ENCODE measurements around the gene R3HDM1.

DNA sequence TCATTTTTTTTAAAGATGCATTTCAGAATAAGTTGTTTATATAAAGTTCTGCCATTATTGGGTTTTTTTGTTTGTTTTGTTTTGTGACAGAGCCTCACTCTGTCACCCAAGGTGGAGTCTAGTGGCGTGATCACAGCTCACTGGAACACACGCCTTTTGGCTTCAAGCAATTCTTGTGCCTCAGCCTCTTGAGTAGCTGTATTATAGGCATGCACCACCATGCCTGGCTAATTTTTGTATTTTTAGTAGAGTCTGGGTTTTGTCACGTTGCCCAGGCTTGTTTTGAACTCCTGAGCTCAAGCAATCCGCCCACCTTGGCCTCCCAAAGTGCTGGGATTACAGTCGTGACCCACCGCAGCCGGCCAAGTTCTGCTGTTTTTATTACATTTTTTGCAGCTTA lies 72.3 kb downstream of the R3HDM1 start:
- TF ChIP-seq CTCF (IDR thresholded peaks at IDR 0.05) (no peak), POLR2A (IDR thresholded peaks at IDR 0.05) (no peak)

All from esophagus squamous epithelium (tissue), 4 donors.